T-helper 2 cell (primary cell): ENCODE data around the gene SHKBP1.
A peak's percentile ranks its signal among the peaks of the same experiment; 100 is the strongest.
"Not testable (repeated sequence)": the region's sequence is repeated elsewhere in the genome, so short reads cannot be mapped to it uniquely, and the experiment has no call there.

Source experiments
- DNase-seq, 5 experiments: peaks; one replicate each; pipeline versions ENCODE4 v3.0.0 to v3.0.0-alpha.2; 2012 to 2022

Gene SHKBP1

GRCh38 chr19:40585241-40585981 is 8.7 kb downstream of the SHKBP1 start:
- DNase-seq: no peak

DNA sequence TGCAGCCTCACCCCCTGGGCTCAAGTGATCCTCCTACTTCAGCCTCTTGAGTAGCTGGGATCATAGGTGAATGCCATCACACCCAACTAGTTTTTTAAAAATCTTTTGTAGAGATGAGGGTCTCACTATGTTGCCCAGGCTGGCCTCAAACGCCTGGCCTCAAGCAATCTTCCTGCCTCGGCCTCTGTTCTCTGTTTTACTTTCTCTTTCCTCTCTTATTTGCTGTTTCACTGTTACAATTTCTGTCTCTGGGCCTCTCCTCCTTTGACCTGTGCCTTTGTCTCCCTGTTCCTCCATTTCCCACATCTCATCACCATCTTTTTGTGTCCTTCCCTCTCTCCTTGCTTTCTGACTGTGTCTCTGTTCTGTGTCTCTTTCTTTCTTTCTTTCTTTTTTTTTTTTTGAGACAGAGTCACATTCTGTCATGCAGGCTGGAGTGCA is 9.3 kb downstream of the SHKBP1 start:
- DNase-seq: no peak

- no peak for DNase-seq
These were observed 9.9 kb downstream of the SHKBP1 start for GRCh38 chr19:40586611-40587010.

DNA sequence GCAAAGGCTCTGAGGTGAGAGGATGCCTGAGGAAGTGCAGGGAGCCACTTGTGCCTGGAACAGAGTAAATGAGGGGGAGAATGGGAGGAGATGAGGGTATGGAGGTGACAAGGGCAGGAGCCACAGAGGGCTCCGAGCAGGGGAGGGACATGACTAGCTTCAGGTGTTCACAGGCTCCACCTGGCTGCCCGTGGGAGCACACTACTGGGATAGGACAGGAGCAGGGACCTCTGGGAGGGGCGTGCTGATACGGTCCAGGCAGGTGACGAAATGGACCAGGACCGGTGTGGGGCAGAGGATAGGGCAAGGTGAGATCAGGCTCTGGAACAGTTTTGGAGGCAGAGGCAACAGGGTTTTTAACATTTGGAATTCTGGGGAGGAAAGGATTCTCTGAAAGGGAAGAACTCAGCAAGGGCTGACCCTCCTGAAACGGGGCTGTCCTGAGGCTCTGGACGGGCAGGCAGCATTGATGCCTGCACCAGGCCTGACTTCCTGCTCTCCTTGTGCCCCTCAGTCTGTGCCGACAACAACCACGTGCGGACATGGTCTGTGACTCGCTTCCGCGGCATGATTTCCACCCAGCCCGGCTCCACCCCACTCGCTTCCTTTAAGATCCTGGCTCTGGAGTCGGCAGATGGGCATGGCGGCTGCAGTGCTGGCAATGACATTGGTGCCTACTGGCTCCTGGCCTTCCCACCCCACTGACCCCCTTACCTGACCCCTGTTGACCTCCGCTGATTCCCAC is 11.6 kb downstream of the SHKBP1 start:
- DNase-seq: no peak

DNA sequence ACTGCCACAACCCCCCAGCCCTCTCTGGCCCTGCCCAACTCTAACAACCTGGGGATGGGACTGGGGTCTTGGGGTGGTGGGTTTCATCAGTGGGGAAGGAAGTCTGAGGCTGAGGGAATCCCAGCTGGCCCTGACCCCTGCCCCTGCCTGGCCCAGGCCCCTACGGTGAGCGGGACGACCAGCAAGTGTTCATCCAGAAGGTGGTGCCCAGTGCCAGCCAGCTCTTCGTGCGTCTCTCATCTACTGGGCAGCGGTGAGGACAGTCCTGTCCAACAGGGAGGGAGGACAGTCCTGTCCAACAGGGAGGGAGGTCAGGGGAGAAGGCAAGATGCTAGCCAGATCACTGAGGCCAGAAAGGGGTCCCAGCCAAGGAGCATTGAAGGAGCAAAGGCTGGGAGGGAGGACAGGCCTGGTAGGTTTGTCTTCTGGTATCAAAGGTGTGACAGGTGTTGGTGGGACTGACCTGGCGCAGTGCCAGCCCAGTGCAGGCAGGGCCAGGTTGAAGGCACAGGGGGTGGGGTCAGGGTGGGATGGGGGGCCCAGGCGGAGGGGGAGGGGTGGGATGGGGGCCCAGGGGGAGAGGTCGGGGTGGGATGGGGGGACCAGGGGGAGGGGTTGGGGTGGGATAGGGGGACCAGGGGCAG is 12.4 kb downstream of the SHKBP1 start:
- DNase-seq: no peak

- no peak for DNase-seq
These were observed 13.1 kb downstream of the SHKBP1 start for GRCh38 chr19:40589591-40590429.

GRCh38 chr19:40590464-40591265 is 14.0 kb downstream of the SHKBP1 start:
- no peak for DNase-seq

DNA sequence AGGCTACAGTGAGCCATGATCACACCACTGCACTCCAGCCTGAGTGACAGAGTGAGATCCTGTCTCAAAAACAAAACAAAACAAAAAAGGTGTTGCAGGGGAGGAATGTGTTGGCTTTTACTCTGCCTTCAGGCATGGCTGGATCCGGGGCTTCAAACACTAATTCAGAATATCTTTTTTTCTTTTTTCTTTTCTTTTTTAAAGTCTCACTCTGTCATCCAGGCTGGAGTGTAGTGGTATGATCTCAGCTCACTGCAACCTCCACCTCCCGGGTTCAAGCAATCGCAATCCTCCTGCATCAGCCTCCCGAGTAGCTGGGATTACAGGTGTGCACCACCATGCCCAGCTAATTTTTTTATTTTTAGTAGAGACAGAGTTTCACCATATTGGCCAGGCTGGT is 15.1 kb downstream of the SHKBP1 start:
- DNase-seq: not testable (repeated sequence)

- peak in 1 of 5 experiments; percentile 72 for DNase-seq
These were observed 15.5 kb downstream of the SHKBP1 start for GRCh38 chr19:40592170-40592569.

- DNase-seq: no peak
These were observed 17.6 kb downstream of the SHKBP1 start for GRCh38 chr19:40594255-40594654.

DNA sequence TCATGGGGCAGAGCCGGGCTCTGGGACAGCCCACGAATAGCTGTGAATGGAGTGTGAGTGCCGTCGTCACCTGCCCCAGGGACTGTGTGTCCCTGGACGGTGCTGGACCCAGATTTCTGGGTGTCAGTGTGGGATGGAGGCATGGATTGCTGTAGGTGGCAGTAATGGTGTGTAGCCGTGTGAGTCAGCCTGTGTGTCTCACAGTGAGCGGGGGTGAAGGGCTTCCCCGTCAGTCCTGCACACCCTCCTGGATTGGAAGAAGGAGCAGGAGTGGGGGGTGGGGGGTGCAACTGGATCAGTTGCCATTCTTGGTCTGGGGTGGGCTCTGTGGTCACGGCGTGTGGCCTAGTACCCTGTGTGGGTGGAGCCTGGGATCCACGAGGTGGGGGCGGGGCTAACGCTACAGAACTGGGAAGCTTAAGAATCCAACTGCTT is 18.0 kb downstream of the SHKBP1 start:
- no peak for DNase-seq

- DNase-seq: no peak
These were observed 20.1 kb downstream of the SHKBP1 start for GRCh38 chr19:40596608-40597328.

DNA sequence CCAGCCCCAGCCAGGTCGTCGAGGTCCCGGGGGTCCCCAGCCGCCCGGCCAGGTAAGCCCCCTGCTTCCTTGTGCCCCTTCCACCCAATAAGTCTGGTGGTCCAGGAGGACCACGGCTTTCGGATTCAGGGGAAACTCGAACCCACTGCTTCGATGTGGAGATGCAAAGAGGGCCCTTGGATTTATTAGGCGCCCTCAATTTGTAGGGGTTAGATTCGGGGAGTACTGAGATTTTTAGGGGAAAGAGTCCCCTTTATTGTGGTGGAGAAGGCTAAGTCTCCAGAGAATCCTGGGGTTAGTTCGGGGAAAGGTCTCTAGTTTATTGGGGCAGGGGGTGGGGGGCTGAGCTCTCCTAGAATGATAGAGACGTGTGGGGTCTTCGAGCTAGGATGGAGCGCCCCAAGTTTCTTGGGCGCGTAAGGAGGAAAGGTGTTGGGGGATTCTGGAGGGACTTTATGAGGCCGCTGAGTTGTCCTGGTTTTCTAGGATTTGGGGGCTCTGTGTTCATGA is 20.7 kb downstream of the SHKBP1 start:
- no peak for DNase-seq

DNA sequence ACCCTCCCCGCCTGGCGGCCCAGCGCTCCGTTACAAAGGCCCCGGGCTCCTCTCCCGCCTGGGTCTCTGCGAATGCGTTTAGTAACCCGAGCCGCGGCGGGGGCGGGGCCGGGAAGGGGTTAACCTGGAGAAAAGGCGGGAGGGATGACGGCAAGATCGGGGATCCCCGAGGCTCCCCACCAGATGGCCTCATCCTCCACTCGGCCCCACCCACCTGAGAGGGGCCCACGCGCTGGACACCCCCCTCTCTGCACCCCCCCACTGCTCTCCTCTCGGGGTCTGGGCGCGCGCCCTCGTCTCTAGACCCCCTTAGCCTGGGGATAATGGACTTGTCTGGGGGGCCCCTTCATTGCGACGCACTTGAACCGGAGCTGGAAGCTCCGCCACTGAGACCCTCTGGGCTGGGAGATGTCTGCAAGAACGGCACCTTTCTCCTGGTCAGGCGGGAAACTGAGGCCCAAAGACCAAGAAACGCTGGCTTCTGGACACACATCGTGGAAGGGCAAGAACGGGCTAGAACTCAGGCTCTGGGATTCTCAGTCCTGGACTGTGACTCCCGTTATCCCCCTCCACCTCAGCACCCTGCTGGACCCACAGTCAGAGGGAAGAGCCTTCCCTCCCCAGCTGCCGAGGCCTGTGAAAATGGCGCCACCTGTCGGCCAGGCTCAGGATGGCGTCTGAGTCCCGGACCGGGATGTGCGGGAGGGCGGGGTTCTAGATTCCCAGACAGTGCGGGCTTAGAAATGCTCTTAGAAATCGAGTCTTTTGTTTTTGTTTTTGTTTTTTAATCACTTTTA is 21.6 kb downstream of the SHKBP1 start:
- DNase-seq: peak; percentile 69 to 79 (median 75)

DNA sequence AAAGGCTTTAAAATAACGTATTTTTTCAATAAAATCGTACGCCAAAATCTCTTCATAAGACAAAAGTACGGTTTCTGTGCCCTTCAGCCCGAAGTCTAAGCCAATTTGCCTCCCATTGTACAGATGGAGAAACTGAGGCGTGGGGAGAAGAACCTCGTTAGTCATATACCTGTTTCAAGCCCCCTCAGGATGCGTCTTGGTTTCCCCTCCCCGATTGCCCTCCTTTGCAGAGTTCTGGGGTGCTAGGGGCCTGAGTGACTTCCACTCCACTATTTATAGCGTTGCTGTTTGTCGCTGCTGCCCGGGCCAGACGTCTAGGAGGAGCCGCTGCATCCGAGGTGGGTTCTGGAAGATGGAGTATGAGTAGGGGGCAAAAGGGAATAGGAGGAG is 22.2 kb downstream of the SHKBP1 start:
- DNase-seq: no peak

- DNase-seq: no peak
These were observed 22.7 kb downstream of the SHKBP1 start for GRCh38 chr19:40599331-40599901.

DNA sequence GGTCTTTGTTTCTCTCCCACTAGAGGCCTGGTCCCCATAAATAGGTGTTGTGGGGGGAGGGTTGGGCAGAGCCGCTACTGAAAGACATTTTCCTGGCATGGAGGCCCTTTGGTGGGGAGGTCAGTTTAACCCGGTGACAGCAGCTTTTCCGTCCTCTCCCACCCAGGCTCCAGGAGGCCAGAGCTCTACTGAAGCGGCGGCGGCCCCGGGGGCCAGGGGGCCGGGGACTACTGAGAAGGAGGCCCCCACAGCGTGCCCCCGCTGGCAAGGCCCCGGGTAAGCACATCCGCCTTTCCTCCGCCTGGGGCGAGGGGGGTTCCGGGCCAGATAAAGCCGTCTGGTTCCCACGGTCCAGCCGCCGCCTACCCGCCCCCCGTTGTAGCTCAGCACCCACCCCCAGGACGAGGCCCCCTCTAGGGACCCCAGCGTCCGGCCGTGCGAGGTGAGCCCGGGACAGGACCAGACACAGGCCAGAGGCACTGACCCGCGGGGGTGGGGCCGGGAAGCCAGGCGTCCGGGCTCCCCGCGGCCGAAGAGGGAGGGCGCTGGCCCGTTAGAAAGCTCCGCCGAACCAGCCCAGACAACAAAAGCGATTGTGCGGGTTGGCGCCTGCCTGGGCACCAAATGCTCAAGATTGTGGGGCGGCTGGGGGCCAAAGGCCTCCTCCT is 23.4 kb downstream of the SHKBP1 start:
- DNase-seq: no peak

GRCh38 chr19:40600570-40601133 is 24.0 kb downstream of the SHKBP1 start:
- no peak for DNase-seq
